22Rv1 (cell line): ENCODE data around the gene MRPL17.

ENCODE experiments used
- CTCF ChIP-seq: fragments of 450-650 bp; IDR thresholded peaks from 2 replicates; pipeline ENCODE4 v1.5.1; 2017; ENCODE audit warnings: mild to moderate bottlenecking
- ZFX ChIP-seq: fragments of 450-650 bp; IDR thresholded peaks from 2 replicates; pipeline ENCODE4 v1.6.1; 2017; ENCODE audit warnings: antibody characterized with exemption, borderline replicate concordance

- TF ChIP-seq CTCF (no peak), ZFX (no peak)
Observed at GRCh38 chr11:6708876-6709275, 25.7 kb upstream of the MRPL17 start.
